ENCODE measurements around the gene ACAN.

The ACAN gene

GRCh38 chr15:88878720-88879184 lies 75.5 kb downstream of the ACAN start:
- no peak for DNase-seq (ENCODE audit: low read depth)

- DNase-seq (ENCODE audit: low read depth), result no peak
Measured at GRCh38 chr15:88880944-88881740, 77.9 kb downstream of the ACAN start.

GRCh38 chr15:88881775-88882174 lies 78.5 kb downstream of the ACAN start:
- no peak for DNase-seq (ENCODE audit: low read depth)

GRCh38 chr15:88882785-88883184 lies 79.5 kb downstream of the ACAN start:
- no peak for DNase-seq (ENCODE audit: low read depth)

- DNase-seq (ENCODE audit: low read depth), result no peak
Measured at GRCh38 chr15:88887068-88887580, 83.9 kb downstream of the ACAN start.

GRCh38 chr15:88888719-88889118 lies 85.5 kb downstream of the ACAN start:
- no peak for DNase-seq (ENCODE audit: low read depth)

- no peak for DNase-seq (ENCODE audit: low read depth)
Measured at GRCh38 chr15:88890495-88890894, 87.3 kb downstream of the ACAN start.

- DNase-seq (ENCODE audit: low read depth), result no peak
Measured at GRCh38 chr15:88891540-88892254, 88.5 kb downstream of the ACAN start.

GRCh38 chr15:88894348-88894818 lies 91.1 kb downstream of the ACAN start:
- peak; percentile 74 for DNase-seq (ENCODE audit: low read depth)

- peak; percentile 49 for DNase-seq (ENCODE audit: low read depth)
Measured at GRCh38 chr15:88894819-88895767, 91.9 kb downstream of the ACAN start, which contains the start of gene HAPLN3. HAPLN3 (minus strand) TSS chr15:88895544; CDS start chr15:88887298, 8,246 bp downstream.

- DNase-seq (ENCODE audit: low read depth), result no peak
Measured at GRCh38 chr15:88896333-88897033, 93.2 kb downstream of the ACAN start.

- DNase-seq (ENCODE audit: low read depth), result no peak
Measured at GRCh38 chr15:88897142-88897455, 93.9 kb downstream of the ACAN start.

- peak; percentile 62 for DNase-seq (ENCODE audit: low read depth)
Measured at GRCh38 chr15:88897456-88898194, 94.4 kb downstream of the ACAN start.

GRCh38 chr15:88898736-88899135 lies 95.5 kb downstream of the ACAN start:
- DNase-seq (ENCODE audit: low read depth), result no peak

GRCh38 chr15:88899251-88899650 lies 96.0 kb downstream of the ACAN start:
- DNase-seq (ENCODE audit: low read depth), result no peak

- DNase-seq (ENCODE audit: low read depth), result no peak
Measured at GRCh38 chr15:88900309-88900981, 97.2 kb downstream of the ACAN start.

- DNase-seq (ENCODE audit: low read depth), result no peak
Measured at GRCh38 chr15:88900982-88901418, 97.8 kb downstream of the ACAN start.

- DNase-seq (ENCODE audit: low read depth), result no peak
Measured at GRCh38 chr15:88901508-88902220, 98.4 kb downstream of the ACAN start.

GRCh38 chr15:88902221-88902835 lies 99.1 kb downstream of the ACAN start:
- no peak for DNase-seq (ENCODE audit: low read depth)

Measured in activated T-helper 9 cell treated with anti-CD3 and anti-CD28 coated beads, Interleukin-2, amount 50 U/mL, for 16 hours (primary cell).